ENCODE results near the gene RNF151. TPM values are rescaled to one million over a fixed set of nuclear protein-coding genes. Genes with fewer than 3 reads are reported as not detected.

The RNF151 gene
- total and polyA plus RNA-seq, 7 donors = not detected

GRCh38 chr16:1930338-1930720 lies 36.3 kb upstream of the RNF151 start:
- DNase-seq (no peak), ATAC-seq (no peak)
- H3K9me3 ChIP-seq = no peaks in the 10 kb centered on the region
- intact Hi-C loops (cut with DNase I) = loop anchor here (5.0 to 10.0 kb wide), 2 partner anchors 68 to 316 kb away; partner anchors contain the start of genes CRAMP1 (in 1 of the 2) and IFT140 (in 1 of the 2)
- peaks cover 3% of the 10 kb centered on the region for H3K4me1 ChIP-seq
- H3K36me3 ChIP-seq (ENCODE audit: insufficient read depth in 1 of 2, low read depth in 1 of 2) = no peaks in the 10 kb centered on the region
- peaks cover 0 to 4% (median 0%) of the 10 kb centered on the region in 3 donors for H3K27me3 ChIP-seq (ENCODE audit: insufficient read depth in 3 of 3, low read length in 2 of 3)
- H3K4me3 ChIP-seq = no peak overlapping the region
- 77 to 95% (median 81%) methylated on average over 8 to 10 of the region's 10 CpGs for WGBS, 3 donors
- TF ChIP-seq CTCF (IDR thresholded peaks at IDR 0.05) = no peak
- no peak overlapping the region for H3K27ac ChIP-seq

GRCh38 chr16:1932050-1933028 lies 34.3 kb upstream of the RNF151 start:
- H3K4me1 ChIP-seq = peaks cover 3% of the 10 kb centered on the region
- WGBS, 3 donors = 62 to 70% (median 68%) methylated on average over 19 of the region's 19 CpGs
- no peak for ATAC-seq
- H3K36me3 ChIP-seq (ENCODE audit: insufficient read depth in 1 of 2, low read depth in 1 of 2) = peaks cover 0 to 8% of the 10 kb centered on the region in 2 donors
- no peak overlapping the region for H3K4me3 ChIP-seq
- no peak overlapping the region for H3K27ac ChIP-seq
- no peaks in the 10 kb centered on the region for H3K9me3 ChIP-seq
- no peak for DNase-seq
- no peak for TF ChIP-seq CTCF (IDR thresholded peaks at IDR 0.05)
- intact Hi-C loops (cut with DNase I) = loop anchor here (5.0 to 10.0 kb wide), 2 partner anchors 70 to 318 kb away; partner anchors contain the start of genes CRAMP1 (in 1 of the 2) and IFT140 (in 1 of the 2)
- H3K27me3 ChIP-seq (ENCODE audit: insufficient read depth in 3 of 3, low read length in 2 of 3) = no peaks in the 10 kb centered on the region

- Histone ChIP-seq H3K36me3 (ENCODE audit: insufficient read depth in 1 of 2, low read depth in 1 of 2) (peaks cover under 1 to 17% of the 10 kb centered on the region in 2 donors), H3K9me3 (no peaks in the 10 kb centered on the region), H3K4me3 (no peak overlapping the region), H3K27me3 (ENCODE audit: insufficient read depth in 3 of 3, low read length in 2 of 3) (no peaks in the 10 kb centered on the region), H3K27ac (no peak overlapping the region), H3K4me1 (peaks cover 3% of the 10 kb centered on the region)
- intact Hi-C loops (cut with DNase I) = loop anchor here (5.0 to 10.0 kb wide), 2 partner anchors 71 to 318 kb away; partner anchors contain the start of genes CRAMP1 (in 1 of the 2) and IFT140 (in 1 of the 2)
- no peak for ATAC-seq
- no peak for TF ChIP-seq CTCF (IDR thresholded peaks at IDR 0.05)
- 57 to 70% (median 59%) methylated on average over 21 to 23 of the region's 23 CpGs for WGBS, 3 donors
- no peak for DNase-seq
Measured at GRCh38 chr16:1933097-1933661, 33.5 kb upstream of the RNF151 start.

GRCh38 chr16:1936945-1937479 lies 29.6 kb upstream of the RNF151 start:
- DNase-seq (no peak), ATAC-seq (no peak)
- intact Hi-C loops (cut with DNase I) = loop anchor here in 1 of 2 donors (10.0 kb wide), 1 partner anchor 322 kb away; the partner anchor contains the start of genes CRAMP1 and IFT140
- Histone ChIP-seq H3K27ac (no peak overlapping the region), H3K27me3 (ENCODE audit: insufficient read depth in 3 of 3, low read length in 2 of 3) (no peaks in the 10 kb centered on the region), H3K9me3 (no peaks in the 10 kb centered on the region), H3K4me3 (no peak overlapping the region), H3K36me3 (ENCODE audit: insufficient read depth in 1 of 2, low read depth in 1 of 2) (peaks cover 7 to 46% of the 10 kb centered on the region in 2 donors), H3K4me1 (peaks cover 23% of the 10 kb centered on the region)
- WGBS, 3 donors = 91 to 94% (median 93%) methylated on average over 11 of the region's 11 CpGs
- TF ChIP-seq CTCF (IDR thresholded peaks at IDR 0.05) = no peak

Data from psoas muscle (tissue), 8 donors.